ENCODE results near the gene LILRB5.
"Not testable (repeated sequence)": the region's sequence is repeated elsewhere in the genome, so short reads cannot be mapped to it uniquely, and the experiment has no call there.

DNA sequence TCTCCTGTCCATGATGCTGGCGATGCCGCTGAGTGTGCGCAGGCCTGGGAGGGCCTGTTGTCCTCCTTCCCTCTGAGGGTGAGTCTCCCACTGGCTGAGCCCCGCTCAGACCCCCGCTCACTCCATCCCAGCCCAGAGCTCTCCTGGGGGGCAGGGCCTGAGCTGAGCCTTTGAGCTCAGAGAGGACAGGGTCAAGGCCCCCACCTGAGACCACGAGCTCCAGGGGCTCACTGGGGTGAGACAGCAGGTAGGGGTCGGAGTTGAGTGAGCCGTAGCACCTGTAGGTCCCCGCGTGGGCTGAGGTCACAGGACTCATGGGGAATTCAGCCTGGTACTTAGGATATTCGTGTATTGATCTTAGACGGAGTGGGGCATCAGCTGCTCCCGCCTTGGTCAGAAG, 21.0 kb upstream of the LILRB5 start:
- TF ChIP-seq EZH2 (IDR thresholded peaks at IDR 0.05; ENCODE audit: low read depth, low read length, severe bottlenecking); SIN3A (conservative IDR thresholded peaks at IDR 0.05 in 1 of 2, IDR thresholded peaks at IDR 0.05 in 1 of 2; ENCODE audit: low read depth in 1 of 2, low read length in 2 of 2); JUN (IDR thresholded peaks at IDR 0.05; ENCODE audit: low read depth, low read length); BRCA1 (IDR thresholded peaks at IDR 0.05; ENCODE audit: low read depth, low read length); CTCF (IDR thresholded peaks at IDR 0.05; ENCODE audit: control extremely low read depth in 1 of 3, insufficient read depth in 1 of 3, low read depth in 1 of 3, low read length in 3 of 3); ASH2L (IDR thresholded peaks at IDR 0.05; ENCODE audit: low read length): not testable (repeated sequence)

Measured in H1 (cell line).